Measurements from ENCODE around the gene C9. TPM values are rescaled to one million over a fixed set of nuclear protein-coding genes. Genes with fewer than 3 reads are reported as not detected.
"Not testable (repeated sequence)": the region's sequence is repeated elsewhere in the genome, so short reads cannot be mapped to it uniquely, and the experiment has no call there.

Gene C9
- not detected for total RNA-seq
- polyA plus RNA-seq: not detected

DNA sequence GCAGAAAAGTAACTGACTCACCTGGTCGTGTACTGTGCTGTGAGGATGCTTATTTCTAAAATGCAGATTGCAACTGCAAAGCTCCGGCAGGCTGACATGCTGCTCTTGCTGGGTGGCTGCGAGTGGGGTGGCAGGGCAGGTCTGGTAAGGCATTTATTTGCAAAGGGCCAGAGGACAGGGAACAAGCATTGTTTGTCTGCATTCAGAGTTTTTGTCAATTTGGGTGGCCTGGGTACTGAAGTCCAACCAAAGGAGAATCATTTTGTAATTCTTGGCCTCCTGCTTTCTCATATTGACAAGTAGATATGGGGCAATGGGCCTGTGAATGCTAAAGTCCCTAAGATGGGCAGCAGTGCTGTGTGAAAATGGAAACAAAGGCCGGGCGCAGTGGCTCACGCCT is at the start of gene C9:
Gene C9 (minus strand): TSS at position 129 of the 400 bp plus-strand sequence. CDS start 31 bp downstream, at position 98.
- Histone ChIP-seq H3K36me3 (ENCODE audit: insufficient read depth, low read length) (no peaks in the 10 kb centered on the region), H3K9me3 (ENCODE audit: low read length) (no peaks in the 10 kb centered on the region), H3K4me3 (ENCODE audit: low read length) (no peak within 1 kb of the TSS), H3K27ac (ENCODE audit: low read depth, low read length) (no peak within 1 kb of the TSS), H3K4me1 (ENCODE audit: insufficient read depth, low read length) (no peaks in the 10 kb centered on the region), H3K27me3 (ENCODE audit: insufficient read depth, low read length, poor library complexity, severe bottlenecking) (no peaks in the 10 kb centered on the region)
- Mint-ChIP-seq H3K4me3 (no peak within 1 kb of the TSS), H3K9me3 (no peaks in the 10 kb centered on the region), H3K27ac (no peak within 1 kb of the TSS), H3K4me1 (peaks cover 0 to 6% (median 0%) of the 10 kb centered on the region in 3 donors), H3K27me3 (peaks cover 0 to 13% of the 10 kb centered on the region in 2 donors), H3K36me3 (no peaks in the 10 kb centered on the region)
- POLR2A ChIA-PET: no interaction called here
- CTCF ChIA-PET: interaction anchor here (1.2 kb wide), 1 partner anchor 12 kb away, joined by 3 read pairs; no protein-coding TSS in a partner anchor
- no peak for DNase-seq

DNA sequence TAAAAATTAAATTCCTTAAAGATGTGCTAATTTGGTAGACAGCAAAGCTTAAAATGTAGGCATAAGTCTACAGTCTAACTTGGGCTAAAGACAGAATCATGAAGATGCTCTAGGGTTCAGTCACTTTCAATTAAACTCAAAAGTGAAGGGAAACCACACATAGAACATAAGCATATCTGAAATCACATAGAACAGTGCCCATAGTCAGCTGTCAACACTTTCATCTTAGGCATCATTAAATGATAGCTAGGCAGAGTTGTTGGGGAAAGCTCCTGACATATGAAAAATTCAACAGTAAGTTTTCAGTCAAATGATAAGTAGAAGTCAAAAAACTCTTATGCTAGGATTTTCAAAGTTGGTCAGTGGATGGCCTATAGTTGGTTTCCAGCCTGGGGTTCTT is 49.5 kb upstream of the C9 start:
- Mint-ChIP-seq H3K4me3 (no peak overlapping the region), H3K36me3 (no peaks in the 10 kb centered on the region), H3K27ac (no peak overlapping the region), H3K4me1 (no peaks in the 10 kb centered on the region), H3K27me3 (peaks cover 1 to 43% of the 10 kb centered on the region in 2 donors), H3K9me3 (no peaks in the 10 kb centered on the region)
- no peaks in the 10 kb centered on the region for H3K4me1 ChIP-seq (ENCODE audit: insufficient read depth, low read length)
- no peak overlapping the region for H3K4me3 ChIP-seq (ENCODE audit: low read length)
- H3K27me3 ChIP-seq (ENCODE audit: insufficient read depth, low read length, poor library complexity, severe bottlenecking): no peaks in the 10 kb centered on the region
- H3K9me3 ChIP-seq (ENCODE audit: low read length): no peaks in the 10 kb centered on the region
- H3K27ac ChIP-seq (ENCODE audit: low read depth, low read length): no peak overlapping the region
- POLR2A ChIA-PET: no interaction called here
- no peak for DNase-seq
- CTCF ChIA-PET: no interaction called here
- no peaks in the 10 kb centered on the region for H3K36me3 ChIP-seq (ENCODE audit: insufficient read depth, low read length)

DNA sequence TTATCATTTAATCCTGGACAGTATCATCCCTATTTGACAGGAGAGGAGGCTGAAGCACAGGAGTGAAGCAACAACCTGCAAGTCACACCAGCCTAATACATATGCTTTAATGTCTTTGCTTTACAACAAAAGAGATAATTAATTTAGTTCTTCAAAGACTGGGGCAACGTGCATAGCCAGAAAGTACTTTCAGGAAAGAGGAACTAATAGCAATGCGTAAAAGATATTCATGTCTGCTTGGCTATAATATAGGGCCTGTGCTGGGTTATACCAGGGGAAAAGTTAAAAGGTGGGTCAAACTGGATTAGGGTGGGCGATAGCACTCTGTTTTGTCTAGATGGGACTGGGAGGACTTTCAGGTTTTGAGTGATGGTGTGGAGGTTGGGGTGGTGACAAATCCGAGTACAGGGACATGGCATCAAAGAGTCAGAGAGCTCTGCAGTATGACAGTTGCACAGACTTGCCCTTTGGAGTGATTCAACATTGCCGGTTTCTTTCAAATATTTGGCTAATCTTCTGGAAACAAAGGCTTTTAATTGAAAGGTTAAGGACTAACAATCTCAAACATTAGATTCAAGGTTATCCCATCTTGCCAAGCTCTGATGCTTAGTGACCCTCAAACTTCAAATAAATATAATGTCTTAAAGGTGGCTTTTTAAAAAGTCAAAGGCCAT is 48.6 kb upstream of the C9 start:
- H3K36me3 Mint-ChIP-seq: no peaks in the 10 kb centered on the region
- Histone ChIP-seq H3K27me3 (ENCODE audit: insufficient read depth, low read length, poor library complexity, severe bottlenecking) (no peaks in the 10 kb centered on the region), H3K27ac (ENCODE audit: low read depth, low read length) (no peak overlapping the region), H3K4me3 (ENCODE audit: low read length) (no peak overlapping the region), H3K9me3 (ENCODE audit: low read length) (no peaks in the 10 kb centered on the region), H3K36me3 (ENCODE audit: insufficient read depth, low read length) (no peaks in the 10 kb centered on the region), H3K4me1 (ENCODE audit: insufficient read depth, low read length) (no peaks in the 10 kb centered on the region)
- peaks cover 5 to 50% of the 10 kb centered on the region in 2 donors for H3K27me3 Mint-ChIP-seq
- H3K9me3 Mint-ChIP-seq: no peaks in the 10 kb centered on the region
- no peak overlapping the region for H3K4me3 Mint-ChIP-seq
- DNase-seq: no peak
- ChIA-PET CTCF (no interaction called here), POLR2A (no interaction called here)
- H3K4me1 Mint-ChIP-seq: no peaks in the 10 kb centered on the region
- peak overlapping the region in 1 of 8 donors; percentile 4 for H3K27ac Mint-ChIP-seq

DNA sequence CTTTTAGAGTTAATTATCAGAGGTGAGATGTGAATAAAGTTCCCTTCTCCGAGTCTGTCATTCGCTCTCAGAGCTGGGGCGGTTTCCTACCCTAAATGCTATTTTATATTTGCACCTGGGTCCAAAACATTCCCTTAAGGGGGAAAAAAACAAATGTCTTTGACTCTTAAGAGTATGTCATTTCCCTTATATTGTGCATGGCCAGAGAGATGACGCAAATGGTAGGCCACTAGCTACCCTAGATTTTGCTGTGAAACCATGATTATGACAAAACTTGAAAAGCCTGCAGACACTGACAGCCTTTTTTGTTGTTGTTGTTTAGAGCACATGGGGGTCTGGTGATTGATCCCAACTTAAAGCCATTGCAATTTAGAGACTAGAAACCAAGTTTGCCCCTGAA is 47.7 kb upstream of the C9 start:
- H3K27me3 Mint-ChIP-seq: peaks cover 9 to 58% of the 10 kb centered on the region in 2 donors
- H3K27ac ChIP-seq (ENCODE audit: low read depth, low read length): no peak overlapping the region
- no peak for DNase-seq
- H3K27ac Mint-ChIP-seq: no peak overlapping the region
- H3K36me3 ChIP-seq (ENCODE audit: insufficient read depth, low read length): no peaks in the 10 kb centered on the region
- no peaks in the 10 kb centered on the region for H3K4me1 ChIP-seq (ENCODE audit: insufficient read depth, low read length)
- no peaks in the 10 kb centered on the region for H3K9me3 ChIP-seq (ENCODE audit: low read length)
- no peak overlapping the region for H3K4me3 Mint-ChIP-seq
- H3K36me3 Mint-ChIP-seq: peaks cover 0 to under 1% (median 0%) of the 10 kb centered on the region in 3 donors
- no peaks in the 10 kb centered on the region for H3K27me3 ChIP-seq (ENCODE audit: insufficient read depth, low read length, poor library complexity, severe bottlenecking)
- POLR2A ChIA-PET: no interaction called here
- H3K9me3 Mint-ChIP-seq: no peaks in the 10 kb centered on the region
- CTCF ChIA-PET: interaction anchor here (1.9 kb wide), 1 partner anchor 13 kb away, joined by 5 read pairs; the partner anchor contains the start of gene DAB2
- H3K4me1 Mint-ChIP-seq: no peaks in the 10 kb centered on the region
- H3K4me3 ChIP-seq (ENCODE audit: low read length): no peak overlapping the region

DNA sequence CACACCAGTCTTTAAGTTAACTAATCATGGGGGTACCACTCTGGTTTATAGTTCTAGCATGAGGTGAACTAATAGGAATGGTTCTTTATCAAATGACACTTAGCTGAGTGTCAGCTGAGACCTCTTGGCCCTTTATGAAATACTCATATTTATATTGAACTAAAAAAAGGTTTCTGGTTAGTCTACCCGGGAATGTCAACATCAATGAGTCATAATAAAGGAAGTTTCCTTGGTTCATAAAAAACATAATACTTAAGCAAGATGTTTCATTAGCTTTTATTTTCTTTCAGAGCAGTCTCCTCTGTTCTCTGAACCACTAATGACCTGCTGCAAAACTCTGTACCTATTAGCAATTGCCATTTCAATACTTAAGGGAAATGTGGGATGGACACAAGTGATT is 46.8 kb upstream of the C9 start:
- Mint-ChIP-seq H3K27ac (no peak overlapping the region), H3K9me3 (peaks cover 0 to under 1% (median 0%) of the 10 kb centered on the region in 5 donors), H3K4me3 (no peak overlapping the region), H3K4me1 (no peaks in the 10 kb centered on the region), H3K27me3 (peaks cover 9 to 61% of the 10 kb centered on the region in 2 donors), H3K36me3 (peaks cover 0 to 3% (median 0%) of the 10 kb centered on the region in 3 donors)
- H3K27ac ChIP-seq (ENCODE audit: low read depth, low read length): no peak overlapping the region
- H3K27me3 ChIP-seq (ENCODE audit: insufficient read depth, low read length, poor library complexity, severe bottlenecking): no peaks in the 10 kb centered on the region
- no peaks in the 10 kb centered on the region for H3K36me3 ChIP-seq (ENCODE audit: insufficient read depth, low read length)
- DNase-seq: no peak
- ChIA-PET POLR2A (no interaction called here), CTCF (interaction anchor here (1.8 to 1.9 kb wide), 2 partner anchors 11 to 13 kb away, joined by 5 read pairs; partner anchors contain the start of gene DAB2)
- H3K4me1 ChIP-seq (ENCODE audit: insufficient read depth, low read length): no peaks in the 10 kb centered on the region
- H3K4me3 ChIP-seq (ENCODE audit: low read length): no peak overlapping the region
- no peaks in the 10 kb centered on the region for H3K9me3 ChIP-seq (ENCODE audit: low read length)

DNA sequence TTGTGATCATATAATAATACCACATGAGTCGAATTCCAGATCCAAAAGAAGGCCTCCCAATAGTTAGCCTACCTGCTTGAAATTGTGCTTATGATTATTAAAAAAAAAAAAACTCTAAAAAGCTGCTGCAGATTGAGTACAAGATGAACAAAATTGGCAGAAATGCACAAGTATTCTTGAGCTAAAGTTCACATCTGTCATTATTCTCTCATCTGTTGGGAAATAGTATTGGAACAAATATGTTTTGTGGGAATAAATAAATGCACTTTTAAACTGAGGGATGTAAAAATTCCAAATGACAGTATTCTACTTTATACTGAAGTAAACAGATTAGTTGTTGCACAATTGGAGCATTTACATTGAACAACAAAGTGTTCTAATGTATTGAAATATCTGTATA is 44.7 kb upstream of the C9 start:
- no peak overlapping the region for H3K4me3 ChIP-seq (ENCODE audit: low read length)
- ChIA-PET CTCF (no interaction called here), POLR2A (no interaction called here)
- DNase-seq: no peak
- no peaks in the 10 kb centered on the region for H3K27me3 ChIP-seq (ENCODE audit: insufficient read depth, low read length, poor library complexity, severe bottlenecking)
- peaks cover 0 to 3% (median 0%) of the 10 kb centered on the region in 3 donors for H3K36me3 Mint-ChIP-seq
- H3K9me3 Mint-ChIP-seq: peaks cover 0 to 4% (median 0%) of the 10 kb centered on the region in 5 donors
- H3K9me3 ChIP-seq (ENCODE audit: low read length): no peaks in the 10 kb centered on the region
- peaks cover 14 to 67% of the 10 kb centered on the region in 2 donors for H3K27me3 Mint-ChIP-seq
- H3K36me3 ChIP-seq (ENCODE audit: insufficient read depth, low read length): no peaks in the 10 kb centered on the region
- H3K27ac Mint-ChIP-seq: no peak overlapping the region
- no peak overlapping the region for H3K27ac ChIP-seq (ENCODE audit: low read depth, low read length)
- no peaks in the 10 kb centered on the region for H3K4me1 Mint-ChIP-seq
- no peak overlapping the region for H3K4me3 Mint-ChIP-seq
- no peaks in the 10 kb centered on the region for H3K4me1 ChIP-seq (ENCODE audit: insufficient read depth, low read length)

DNA sequence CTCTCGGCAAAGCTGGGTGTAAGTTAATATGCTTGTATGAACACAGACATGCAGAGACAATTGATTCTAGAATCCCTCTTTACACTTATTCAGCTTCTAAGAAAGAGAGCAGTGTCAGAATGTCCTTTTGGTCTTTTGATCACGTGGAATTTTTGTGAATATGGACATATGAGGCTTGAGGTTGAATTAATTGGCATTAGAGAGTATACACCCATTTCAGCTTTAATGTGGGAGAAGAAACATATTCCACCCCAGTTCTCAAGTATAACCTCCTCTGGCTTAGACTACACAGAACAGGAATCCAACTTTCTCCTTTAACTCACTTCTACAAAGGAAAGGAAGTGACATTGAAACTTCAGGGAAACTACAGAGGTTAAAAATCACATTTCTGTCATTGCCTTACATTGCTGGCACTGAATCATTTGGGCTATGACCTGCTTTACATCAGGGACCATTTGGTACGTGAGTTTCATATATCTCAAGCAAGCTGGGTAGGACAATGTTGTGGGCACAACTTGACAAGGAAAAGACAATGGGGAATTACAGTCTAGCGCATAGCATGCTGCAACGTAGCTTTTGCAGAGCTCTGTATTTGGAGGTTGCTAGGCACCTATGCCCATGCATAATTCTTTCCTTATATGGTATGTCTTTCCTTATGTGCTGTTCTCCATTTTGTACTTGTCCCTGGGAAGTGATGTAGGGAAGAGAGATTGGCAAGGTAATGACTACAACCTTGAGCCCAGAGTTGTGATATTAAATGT is 41.0 kb upstream of the C9 start:
- Histone ChIP-seq H3K27me3 (ENCODE audit: insufficient read depth, low read length, poor library complexity, severe bottlenecking) (no peaks in the 10 kb centered on the region), H3K9me3 (ENCODE audit: low read length) (no peaks in the 10 kb centered on the region), H3K4me3 (ENCODE audit: low read length) (no peak overlapping the region), H3K36me3 (ENCODE audit: insufficient read depth, low read length) (no peaks in the 10 kb centered on the region), H3K4me1 (ENCODE audit: insufficient read depth, low read length) (no peaks in the 10 kb centered on the region), H3K27ac (ENCODE audit: low read depth, low read length) (no peak overlapping the region)
- peaks cover 0 to 4% (median 0%) of the 10 kb centered on the region in 5 donors for H3K9me3 Mint-ChIP-seq
- no peak for DNase-seq
- CTCF ChIA-PET: interaction anchor here (1.0 kb wide), 1 partner anchor 26 kb away, joined by 3 read pairs; no protein-coding TSS in a partner anchor
- H3K27ac Mint-ChIP-seq: no peak overlapping the region
- H3K27me3 Mint-ChIP-seq: peaks cover 13 to 52% of the 10 kb centered on the region in 2 donors
- H3K36me3 Mint-ChIP-seq: peaks cover 0 to 3% (median 0%) of the 10 kb centered on the region in 3 donors
- no peak overlapping the region for H3K4me3 Mint-ChIP-seq
- POLR2A ChIA-PET: no interaction called here
- no peaks in the 10 kb centered on the region for H3K4me1 Mint-ChIP-seq

DNA sequence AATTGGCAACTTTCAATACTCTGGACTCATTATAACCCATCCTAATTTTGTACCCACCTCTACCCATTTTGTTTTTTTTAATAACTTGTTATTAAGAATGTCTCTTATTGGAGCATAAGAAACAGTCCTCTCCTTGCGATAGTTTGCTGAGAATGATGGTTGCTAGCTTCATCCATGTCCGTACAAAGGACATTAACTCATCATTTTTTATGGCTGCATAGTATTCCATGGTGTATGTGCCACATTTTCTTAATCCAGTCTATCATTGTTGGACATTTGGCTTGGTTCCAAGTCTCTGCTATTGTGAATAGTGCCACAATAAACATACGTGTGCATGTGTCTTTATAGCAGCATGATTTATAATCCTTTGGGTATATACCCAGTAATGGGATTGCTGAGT is 39.5 kb upstream of the C9 start:
- H3K27me3 ChIP-seq (ENCODE audit: insufficient read depth, low read length, poor library complexity, severe bottlenecking); H3K4me3 ChIP-seq (ENCODE audit: low read length); H3K36me3 ChIP-seq (ENCODE audit: insufficient read depth, low read length); DNase-seq; H3K9me3 Mint-ChIP-seq; H3K9me3 ChIP-seq (ENCODE audit: low read length); H3K4me1 ChIP-seq (ENCODE audit: insufficient read depth, low read length); H3K36me3 Mint-ChIP-seq; H3K27ac ChIP-seq (ENCODE audit: low read depth, low read length); H3K4me3 Mint-ChIP-seq; H3K27ac Mint-ChIP-seq; CTCF ChIA-PET; H3K4me1 Mint-ChIP-seq: not testable (repeated sequence)
- POLR2A ChIA-PET: interaction anchor here (0.6 kb wide), 1 partner anchor 307 kb away, joined by 3 read pairs; no protein-coding TSS in a partner anchor
- H3K27me3 Mint-ChIP-seq: peaks cover 13 to 39% of the 10 kb centered on the region in 2 donors

Measured in CD8-positive, alpha-beta memory T cell (primary cell).